Ovary (tissue), 3 donors: ENCODE data around the gene APOBR.

Source experiments
- CTCF ChIP-seq, 3 donors: fragments of 450-650 bp in 2 of 3; fragments of 200-600 bp in 1 of 3; IDR thresholded peaks; one replicate each; pipeline versions ENCODE4 v1.5.1 to v1.8.0; 2016 to 2022; ENCODE audit warnings: antibody characterized with exemption in 3 of 3, mild to moderate bottlenecking in 1 of 3
- POLR2A ChIP-seq: fragments of 450-650 bp; IDR thresholded peaks from one replicate; pipeline ENCODE4 v1.6.1; 2017; ENCODE audit warnings: antibody characterized with exemption, mild to moderate bottlenecking, moderate library complexity
- donor health status: DM: no; HTN: no; CAD: no.

- TF ChIP-seq POLR2A, result no peak
- no peak for TF ChIP-seq CTCF (IDR thresholded peaks at IDR 0.05)
Measured at GRCh38 chr16:28473714-28474265, 20.7 kb upstream of the APOBR start.
